CD4-positive, alpha-beta T cell treated with Interleukin-6 at 100 ng/mL for 8 hours (primary cell): ENCODE data around the gene AFF2.

Experiments used
- DNase-seq: peaks from one replicate; pipeline ENCODE4 v3.0.0-alpha.2; 2020; ENCODE audit warnings: mixed read lengths, low spot score

Gene AFF2

GRCh38 chrX:148741441-148741840, 241.0 kb downstream of the AFF2 start:
- no peak for DNase-seq

GRCh38 chrX:148755111-148755510, 254.7 kb downstream of the AFF2 start:
- DNase-seq = no peak

DNA sequence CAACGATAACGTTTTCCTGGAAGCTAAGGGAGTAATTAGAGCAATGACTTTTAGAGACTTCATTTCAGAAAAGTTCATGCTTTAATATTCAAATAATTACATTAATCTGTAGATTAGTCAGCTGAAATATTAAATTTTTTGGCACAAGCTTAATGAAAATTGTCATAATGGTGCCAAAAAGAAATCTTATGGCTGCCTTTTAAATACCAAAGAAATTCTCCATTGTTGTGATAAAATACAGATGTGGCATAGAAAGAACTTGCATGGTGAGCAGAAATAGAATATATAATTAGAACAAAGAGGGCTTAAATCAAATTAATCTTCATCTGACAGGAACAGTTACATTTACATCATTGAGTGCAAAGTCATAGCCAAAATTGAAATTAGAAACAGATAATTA, 263.5 kb downstream of the AFF2 start:
- no peak for DNase-seq

DNA sequence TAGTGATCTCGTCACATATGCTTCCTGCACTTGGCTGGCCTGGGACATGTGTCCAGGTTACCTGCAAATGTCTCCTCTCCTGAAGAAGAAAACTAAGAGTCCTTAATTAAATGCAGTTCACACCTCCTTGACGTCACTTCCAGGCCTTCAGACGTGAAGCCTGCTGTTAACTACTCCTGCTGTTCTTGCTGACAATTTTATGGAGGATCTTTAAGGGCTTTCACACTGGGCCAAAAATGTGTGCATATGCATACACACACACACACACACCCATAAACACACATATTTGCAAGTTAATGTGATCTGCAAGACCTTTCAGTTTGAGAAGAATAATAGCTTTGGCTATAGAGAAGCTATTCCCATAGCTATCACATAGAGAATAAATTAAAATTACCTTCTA, 267.9 kb downstream of the AFF2 start:
- no peak for DNase-seq

GRCh38 chrX:148771440-148771839, 271.0 kb downstream of the AFF2 start:
- DNase-seq = no peak

GRCh38 chrX:148774276-148774675, 273.9 kb downstream of the AFF2 start:
- DNase-seq = no peak

- DNase-seq = no peak
These were observed 283.7 kb downstream of the AFF2 start for GRCh38 chrX:148784137-148784536.

- DNase-seq = no peak
These were observed 284.4 kb downstream of the AFF2 start for GRCh38 chrX:148784856-148785255.

GRCh38 chrX:148785256-148785655, 284.8 kb downstream of the AFF2 start:
- DNase-seq = no peak

DNA sequence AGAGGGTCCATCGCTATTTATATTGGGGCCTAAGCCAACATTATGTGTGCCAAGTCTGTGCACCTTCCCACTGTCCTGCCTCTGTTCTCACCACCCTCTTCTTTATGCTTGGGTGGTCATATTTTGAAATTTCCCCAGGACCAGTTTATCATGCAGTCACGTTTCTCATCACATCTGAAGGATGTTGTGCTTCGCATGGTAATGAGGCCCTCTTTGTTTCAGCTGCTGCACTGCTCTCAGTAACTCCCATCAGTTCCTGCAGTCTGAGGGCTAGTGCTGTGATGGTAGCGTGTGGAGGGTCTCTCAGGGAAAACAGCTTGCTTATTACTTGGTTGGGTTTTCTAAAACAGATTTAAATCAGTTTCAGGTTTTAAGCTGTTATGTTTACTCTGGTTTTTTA, 288.0 kb downstream of the AFF2 start:
- DNase-seq = no peak

GRCh38 chrX:148794350-148794749, 293.9 kb downstream of the AFF2 start:
- no peak for DNase-seq

- no peak for DNase-seq
These were observed 304.4 kb downstream of the AFF2 start for GRCh38 chrX:148804579-148805355.

GRCh38 chrX:148806145-148806870, 305.9 kb downstream of the AFF2 start:
- no peak for DNase-seq

- DNase-seq = no peak
These were observed 308.4 kb downstream of the AFF2 start for GRCh38 chrX:148808833-148809232.

- no peak for DNase-seq
These were observed 310.8 kb downstream of the AFF2 start for GRCh38 chrX:148811236-148811635.

GRCh38 chrX:148813422-148813821, 313.0 kb downstream of the AFF2 start:
- no peak for DNase-seq

DNA sequence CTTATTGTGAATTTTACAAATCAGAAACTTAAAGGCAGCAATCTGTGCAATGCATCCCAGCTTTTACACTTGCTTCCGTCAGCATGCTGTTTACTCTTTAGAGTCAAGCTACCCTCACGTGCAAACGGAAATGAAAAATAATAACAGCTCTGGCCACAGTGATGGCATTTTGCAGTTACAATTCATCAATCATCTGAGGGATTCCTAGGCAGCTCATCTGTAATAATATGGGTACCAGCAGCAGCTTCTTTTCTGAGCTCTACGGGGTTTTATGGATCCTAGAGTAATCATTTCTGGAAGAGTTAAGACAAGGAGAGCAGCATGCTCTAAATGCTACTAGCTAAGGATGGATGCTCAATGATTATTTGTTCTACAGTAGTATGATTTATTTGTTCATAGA, 313.6 kb downstream of the AFF2 start:
- DNase-seq = no peak

- no peak for DNase-seq
These were observed 315.0 kb downstream of the AFF2 start for GRCh38 chrX:148815218-148815961.

DNA sequence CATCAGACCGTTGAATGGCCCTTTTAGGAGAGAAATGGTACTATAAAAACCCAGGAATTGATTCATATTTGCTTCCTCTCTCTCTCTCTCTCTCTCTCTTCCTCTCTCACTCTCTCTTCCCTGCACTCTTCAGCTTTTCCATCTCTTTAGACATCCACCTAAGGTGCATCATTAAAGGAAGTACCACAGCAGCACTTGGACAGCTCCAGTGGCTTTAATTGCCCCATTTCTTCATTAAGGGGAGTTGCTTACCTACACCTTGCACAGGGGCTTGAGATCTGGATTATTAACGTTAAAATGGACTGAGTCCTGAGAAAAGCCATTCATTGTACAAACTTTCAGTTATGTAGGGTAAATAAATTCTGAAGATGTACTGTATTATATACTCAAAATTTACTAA, 323.6 kb downstream of the AFF2 start:
- no peak for DNase-seq

GRCh38 chrX:148825696-148826095, 325.3 kb downstream of the AFF2 start:
- DNase-seq = no peak

GRCh38 chrX:148836741-148837140, 336.3 kb downstream of the AFF2 start:
- DNase-seq = no peak

GRCh38 chrX:148850631-148851030, 350.2 kb downstream of the AFF2 start:
- no peak for DNase-seq

DNA sequence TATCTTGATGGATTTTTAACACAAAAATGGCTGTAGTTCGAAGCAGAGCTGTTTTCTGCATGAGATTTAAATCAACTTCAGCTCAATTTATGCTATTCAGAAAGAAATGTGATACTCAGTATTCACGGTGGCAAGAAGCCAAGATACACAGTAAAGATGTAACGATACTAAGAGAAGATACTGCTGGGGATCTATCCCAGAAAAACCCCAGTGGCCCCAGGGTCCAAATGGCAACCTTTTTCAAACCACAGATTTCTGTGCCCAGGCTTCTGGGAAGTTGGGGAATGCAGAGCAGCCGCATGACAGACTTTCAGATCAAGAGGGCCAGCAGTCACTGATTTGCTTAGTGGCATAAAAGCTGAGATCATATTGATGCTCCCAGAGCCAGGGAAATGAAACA, 353.9 kb downstream of the AFF2 start:
- no peak for DNase-seq
